WTC11 (cell line): ENCODE data around the gene DYRK1A. TPM values are rescaled to one million over a fixed set of nuclear protein-coding genes. Genes with fewer than 3 reads are reported as not detected.

Experiments used
- ATAC-seq: fragments of 200-7000 bp; cut with Tn5 transposase; 2 replicates; pipeline ENCODE4 v1.10.0; 2021; ENCODE audit warnings: mild to moderate bottlenecking, moderate library complexity
- CTCF ChIA-PET: fragments of 300-600 bp; sonication (Branson Sonifier 250); formaldehyde crosslinking; loops from one replicate; lab custom pipeline; 2021; ENCODE audit warnings: antibody characterized with exemption; lab: Charles Lee
- POLR2A ChIA-PET: fragments of 350-600 bp; sonication (Branson Sonifier 250); formaldehyde crosslinking; loops from one replicate; lab custom pipeline; 2021; ENCODE audit warnings: antibody characterized with exemption; lab: Charles Lee
- DNase-seq: peaks from one replicate; pipeline ENCODE4 v3.0.0; 2021; ENCODE audit warnings: low spot score
- H3K27ac Mint-ChIP-seq: 2 replicates; pipeline ENCODE4 v1.8.0; 2021; ENCODE audit warnings: mixed read lengths
- H3K27me3 Mint-ChIP-seq: 2 replicates; pipeline ENCODE4 v1.8.0; 2021; ENCODE audit warnings: low read depth, mild to moderate bottlenecking, moderate library complexity, mixed read lengths
- H3K36me3 Mint-ChIP-seq: 2 replicates; pipeline ENCODE4 v1.8.0; 2021; ENCODE audit warnings: mixed read lengths
- H3K4me1 Mint-ChIP-seq: 2 replicates; pipeline ENCODE4 v1.8.0; 2022; ENCODE audit warnings: mixed read lengths
- H3K4me3 Mint-ChIP-seq: 2 replicates; pipeline ENCODE4 v1.8.0; 2021; ENCODE audit warnings: mild to moderate bottlenecking, moderate library complexity, mixed read lengths
- H3K9me3 Mint-ChIP-seq: 2 replicates; pipeline ENCODE4 v1.8.0; 2021; ENCODE audit warnings: mixed read lengths
- ATF3 ChIP-seq: sonication (generic); formaldehyde crosslinking; conservative IDR thresholded peaks from 2 replicates; pipeline ENCODE4 v1.8.1; 2022; ENCODE audit warnings: mild to moderate bottlenecking, missing genetic modification reagents
- CREB1 ChIP-seq: sonication (generic); formaldehyde crosslinking; IDR thresholded peaks from 2 replicates; pipeline ENCODE4 v1.8.0; 2023; ENCODE audit warnings: mild to moderate bottlenecking, missing genetic modification reagents
- ETV6 ChIP-seq: sonication (generic); formaldehyde crosslinking; IDR thresholded peaks from 2 replicates; pipeline ENCODE4 v1.8.1; 2022; ENCODE audit warnings: mild to moderate bottlenecking, missing genetic modification reagents
- FOXP4 ChIP-seq: sonication (generic); formaldehyde crosslinking; IDR thresholded peaks from 2 replicates; pipeline ENCODE4 v1.8.0; 2022; ENCODE audit warnings: mild to moderate bottlenecking, missing genetic modification reagents
- GRHL2 ChIP-seq: fragments of 250-450 bp; sonication (Bioruptor Pico); IDR thresholded peaks from 2 replicates; pipeline ENCODE4 v1.8.0; 2022; ENCODE audit warnings: mild to moderate bottlenecking, moderate library complexity; ENCODE audit not compliant: insufficient replicate concordance, severe bottlenecking
- HMGXB4 ChIP-seq: sonication (generic); formaldehyde crosslinking; IDR thresholded peaks from 2 replicates; pipeline ENCODE4 v1.8.1; 2023; ENCODE audit warnings: mild to moderate bottlenecking, moderate library complexity, missing genetic modification reagents
- JUN ChIP-seq: sonication (generic); formaldehyde crosslinking; IDR thresholded peaks from 2 replicates; pipeline ENCODE4 v1.8.0; 2023; ENCODE audit warnings: mild to moderate bottlenecking, missing genetic modification reagents
- PRDM15 ChIP-seq: sonication (generic); formaldehyde crosslinking; IDR thresholded peaks from 2 replicates; pipeline ENCODE4 v1.8.0; 2022; ENCODE audit warnings: missing genetic modification reagents
- PRRX2 ChIP-seq: fragments of 250-450 bp; sonication (Bioruptor Pico); IDR thresholded peaks from 2 replicates; pipeline ENCODE4 v1.8.0; 2021; ENCODE audit warnings: mild to moderate bottlenecking
- RELA ChIP-seq: sonication (generic); formaldehyde crosslinking; IDR thresholded peaks from 2 replicates; pipeline ENCODE4 v1.8.1; 2022; ENCODE audit warnings: missing genetic modification reagents, mild to moderate bottlenecking, borderline replicate concordance
- RORB ChIP-seq: fragments of 250-450 bp; sonication (Bioruptor Pico); IDR thresholded peaks from 2 replicates; pipeline ENCODE4 v1.9.0; 2021; ENCODE audit warnings: mild to moderate bottlenecking
- TEAD1 ChIP-seq: sonication (generic); formaldehyde crosslinking; IDR thresholded peaks from 2 replicates; pipeline ENCODE4 v1.8.0; 2022; ENCODE audit warnings: mild to moderate bottlenecking, missing genetic modification reagents
- TEAD4 ChIP-seq: sonication (generic); formaldehyde crosslinking; IDR thresholded peaks from 2 replicates; pipeline ENCODE4 v1.8.0; 2022; ENCODE audit warnings: mild to moderate bottlenecking, missing genetic modification reagents
- ZNF263 ChIP-seq: sonication (generic); formaldehyde crosslinking; IDR thresholded peaks from 2 replicates; pipeline ENCODE4 v1.8.1; 2022; ENCODE audit warnings: low read depth, mild to moderate bottlenecking, moderate library complexity, missing genetic modification reagents
- ZNF317 ChIP-seq: sonication (generic); formaldehyde crosslinking; IDR thresholded peaks from 2 replicates; pipeline ENCODE4 v1.8.1; 2023; ENCODE audit warnings: low read depth, mild to moderate bottlenecking, moderate library complexity, missing genetic modification reagents, borderline replicate concordance
- ZNF396 ChIP-seq: fragments of 250-450 bp; sonication (Bioruptor Pico); IDR thresholded peaks from 2 replicates; pipeline ENCODE4 v1.8.0; 2021; ENCODE audit warnings: mild to moderate bottlenecking, moderate library complexity, borderline replicate concordance
- ZNF416 ChIP-seq: fragments of 250-450 bp; sonication (Bioruptor Pico); IDR thresholded peaks from 2 replicates; pipeline ENCODE4 v1.9.0; 2021; ENCODE audit warnings: mild to moderate bottlenecking, inconsistent platforms
- total RNA-seq: library from RNA; stranded (reverse); gene quantifications from 3 replicates; pipeline ENCODE4 v1.2.3, GENCODE V29; 2021
- TF ChIP-seq, protein P1 (sequence below): sonication (generic); formaldehyde crosslinking; IDR thresholded peaks from 2 replicates; pipeline ENCODE4 v1.8.0; 2023; ENCODE audit warnings: mild to moderate bottlenecking, missing genetic modification reagents
- TF ChIP-seq, protein P2 (sequence below): fragments of 250-450 bp; sonication (Bioruptor Pico); IDR thresholded peaks from 2 replicates; pipeline ENCODE4 v1.9.0; 2021; ENCODE audit warnings: mild to moderate bottlenecking

The DYRK1A gene
- total RNA-seq, 1 experiment from 2014 or later: 56.5 TPM

DNA sequence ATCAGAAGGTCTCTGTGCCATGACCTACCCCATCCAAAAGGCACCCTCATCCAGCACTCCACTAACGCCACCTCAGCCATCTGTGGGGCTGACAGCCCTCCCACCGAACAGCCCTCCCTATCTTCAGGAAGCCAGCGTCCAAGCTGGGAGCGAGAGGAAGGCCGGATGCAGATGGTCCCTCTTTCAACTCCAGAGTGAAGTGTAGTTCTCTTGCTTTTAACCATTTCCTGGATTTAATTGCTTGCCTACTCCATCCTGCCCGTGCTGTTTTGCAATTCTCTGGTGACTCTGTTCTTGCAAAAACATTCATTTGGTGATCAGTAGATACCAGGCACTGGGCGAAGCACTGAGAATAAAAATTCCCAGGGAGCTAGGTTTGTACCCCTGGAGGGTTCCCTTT, 8.2 kb upstream of the DYRK1A start:
- ATAC-seq (no peak), DNase-seq (no peak)
- Mint-ChIP-seq H3K4me3 (no peak overlapping the region), H3K27ac (no peak overlapping the region), H3K36me3 (no peaks in the 10 kb centered on the region), H3K9me3 (no peaks in the 10 kb centered on the region), H3K27me3 (no peaks in the 10 kb centered on the region), H3K4me1 (peaks cover 24% of the 10 kb centered on the region)
- TF ChIP-seq CREB1 (CRISPR knock-in tag): no peak
- TF ChIP-seq JUN (CRISPR knock-in tag): no peak
- TF ChIP-seq GRHL2 (CRISPR knock-in tag): no peak
- ChIA-PET CTCF (no interaction called here), POLR2A (no interaction called here)

GRCh38 chr21:37363936-37364335, 2.6 kb upstream of the DYRK1A start:
- Mint-ChIP-seq H3K9me3 (no peaks in the 10 kb centered on the region), H3K36me3 (no peaks in the 10 kb centered on the region; the same call in 1 of the 2 replicates), H3K27me3 (no peaks in the 10 kb centered on the region), H3K4me3 (no peak overlapping the region), H3K27ac (no peak overlapping the region), H3K4me1 (peaks cover 15% of the 10 kb centered on the region)
- POLR2A ChIA-PET: interaction anchor here (2.8 kb wide), 1 partner anchor 97 kb away, joined by 15 read pairs; the partner anchor contains the start of gene VPS26C
- DNase-seq (no peak), ATAC-seq (no peak)
- TF ChIP-seq, protein P1, sequence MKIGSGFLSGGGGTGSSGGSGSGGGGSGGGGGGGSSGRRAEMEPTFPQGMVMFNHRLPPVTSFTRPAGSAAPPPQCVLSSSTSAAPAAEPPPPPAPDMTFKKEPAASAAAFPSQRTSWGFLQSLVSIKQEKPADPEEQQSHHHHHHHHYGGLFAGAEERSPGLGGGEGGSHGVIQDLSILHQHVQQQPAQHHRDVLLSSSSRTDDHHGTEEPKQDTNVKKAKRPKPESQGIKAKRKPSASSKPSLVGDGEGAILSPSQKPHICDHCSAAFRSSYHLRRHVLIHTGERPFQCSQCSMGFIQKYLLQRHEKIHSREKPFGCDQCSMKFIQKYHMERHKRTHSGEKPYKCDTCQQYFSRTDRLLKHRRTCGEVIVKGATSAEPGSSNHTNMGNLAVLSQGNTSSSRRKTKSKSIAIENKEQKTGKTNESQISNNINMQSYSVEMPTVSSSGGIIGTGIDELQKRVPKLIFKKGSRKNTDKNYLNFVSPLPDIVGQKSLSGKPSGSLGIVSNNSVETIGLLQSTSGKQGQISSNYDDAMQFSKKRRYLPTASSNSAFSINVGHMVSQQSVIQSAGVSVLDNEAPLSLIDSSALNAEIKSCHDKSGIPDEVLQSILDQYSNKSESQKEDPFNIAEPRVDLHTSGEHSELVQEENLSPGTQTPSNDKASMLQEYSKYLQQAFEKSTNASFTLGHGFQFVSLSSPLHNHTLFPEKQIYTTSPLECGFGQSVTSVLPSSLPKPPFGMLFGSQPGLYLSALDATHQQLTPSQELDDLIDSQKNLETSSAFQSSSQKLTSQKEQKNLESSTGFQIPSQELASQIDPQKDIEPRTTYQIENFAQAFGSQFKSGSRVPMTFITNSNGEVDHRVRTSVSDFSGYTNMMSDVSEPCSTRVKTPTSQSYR: no peak
- TF ChIP-seq TEAD4 (no peak), PRDM15 (CRISPR knock-in tag) (no peak), TEAD1 (CRISPR knock-in tag) (no peak), ZNF317 (CRISPR knock-in tag) (no peak), ETV6 (CRISPR knock-in tag) (no peak), RELA (no peak), ZNF263 (no peak), ZNF416 (CRISPR knock-in tag) (no peak), RORB (CRISPR knock-in tag) (no peak)
- TF ChIP-seq, protein P2, sequence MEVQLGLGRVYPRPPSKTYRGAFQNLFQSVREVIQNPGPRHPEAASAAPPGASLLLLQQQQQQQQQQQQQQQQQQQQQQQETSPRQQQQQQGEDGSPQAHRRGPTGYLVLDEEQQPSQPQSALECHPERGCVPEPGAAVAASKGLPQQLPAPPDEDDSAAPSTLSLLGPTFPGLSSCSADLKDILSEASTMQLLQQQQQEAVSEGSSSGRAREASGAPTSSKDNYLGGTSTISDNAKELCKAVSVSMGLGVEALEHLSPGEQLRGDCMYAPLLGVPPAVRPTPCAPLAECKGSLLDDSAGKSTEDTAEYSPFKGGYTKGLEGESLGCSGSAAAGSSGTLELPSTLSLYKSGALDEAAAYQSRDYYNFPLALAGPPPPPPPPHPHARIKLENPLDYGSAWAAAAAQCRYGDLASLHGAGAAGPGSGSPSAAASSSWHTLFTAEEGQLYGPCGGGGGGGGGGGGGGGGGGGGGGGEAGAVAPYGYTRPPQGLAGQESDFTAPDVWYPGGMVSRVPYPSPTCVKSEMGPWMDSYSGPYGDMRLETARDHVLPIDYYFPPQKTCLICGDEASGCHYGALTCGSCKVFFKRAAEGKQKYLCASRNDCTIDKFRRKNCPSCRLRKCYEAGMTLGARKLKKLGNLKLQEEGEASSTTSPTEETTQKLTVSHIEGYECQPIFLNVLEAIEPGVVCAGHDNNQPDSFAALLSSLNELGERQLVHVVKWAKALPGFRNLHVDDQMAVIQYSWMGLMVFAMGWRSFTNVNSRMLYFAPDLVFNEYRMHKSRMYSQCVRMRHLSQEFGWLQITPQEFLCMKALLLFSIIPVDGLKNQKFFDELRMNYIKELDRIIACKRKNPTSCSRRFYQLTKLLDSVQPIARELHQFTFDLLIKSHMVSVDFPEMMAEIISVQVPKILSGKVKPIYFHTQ (CRISPR knock-in tag): no peak
- CTCF ChIA-PET: no interaction called here

DNA sequence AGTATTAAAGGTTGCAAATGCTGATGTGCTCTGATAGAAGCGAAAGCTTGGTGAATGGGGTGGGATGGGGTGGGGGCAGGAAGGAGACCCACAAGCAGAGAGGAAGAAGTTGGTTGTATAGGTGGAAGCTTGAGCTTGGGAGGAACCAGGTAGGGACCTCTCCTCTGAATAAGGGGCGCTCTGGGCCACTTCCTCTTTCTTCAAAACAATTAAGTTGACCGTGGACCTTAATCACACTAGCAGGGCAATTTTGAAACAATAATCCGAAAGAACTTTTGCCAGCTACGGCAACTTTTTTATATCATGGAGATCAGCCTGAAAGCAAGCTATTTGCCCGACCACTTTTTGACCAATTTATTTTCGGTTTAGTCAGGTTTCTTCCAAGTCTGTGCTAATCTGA, 1.9 kb upstream of the DYRK1A start:
- Mint-ChIP-seq H3K9me3 (no peaks in the 10 kb centered on the region), H3K4me3 (peak overlapping the region; percentile 90), H3K4me1 (peaks cover 23% of the 10 kb centered on the region), H3K27ac (peak overlapping the region; percentile 99), H3K27me3 (no peaks in the 10 kb centered on the region), H3K36me3 (no peaks in the 10 kb centered on the region; the same call in 1 of the 2 replicates)
- DNase-seq (no peak), ATAC-seq (no peak)
- ChIA-PET POLR2A (interaction anchor here (2.5 to 2.8 kb wide), 2 partner anchors 97 to 106 kb away, joined by 13 to 15 read pairs; partner anchors contain the start of gene VPS26C), CTCF (interaction anchor here (1.1 to 1.3 kb wide), 2 partner anchors 97 to 198 kb away, joined by 3 to 4 read pairs; no protein-coding TSS in a partner anchor)
- TF ChIP-seq FOXP4 (CRISPR knock-in tag): no peak
- TF ChIP-seq PRRX2: no peak
- no peak for TF ChIP-seq ATF3 (CRISPR knock-in tag)
- no peak for TF ChIP-seq ZNF396 (CRISPR knock-in tag)
- TF ChIP-seq HMGXB4 (CRISPR knock-in tag): no peak
